Iris pigment epithelial cell (primary cell): Measurements from ENCODE around the gene ZFAND3.
"Not testable (repeated sequence)": the region's sequence is repeated elsewhere in the genome, so short reads cannot be mapped to it uniquely, and the experiment has no call there.

ENCODE experiments used
- DNase-seq: peaks from one replicate; pipeline ENCODE4 v3.0.0-alpha.2; 2011; ENCODE audit warnings: low read depth

ZFAND3 gene

GRCh38 chr6:37972994-37973757 is 153.6 kb downstream of the ZFAND3 start:
- no peak for DNase-seq

GRCh38 chr6:37974381-37974780 is 154.9 kb downstream of the ZFAND3 start:
- DNase-seq, result no peak

GRCh38 chr6:37974943-37975342 is 155.4 kb downstream of the ZFAND3 start:
- no peak for DNase-seq

GRCh38 chr6:37977715-37978114 is 158.2 kb downstream of the ZFAND3 start:
- no peak for DNase-seq

GRCh38 chr6:37979392-37980221 is 160.1 kb downstream of the ZFAND3 start:
- no peak for DNase-seq

GRCh38 chr6:37980222-37980595 is 160.7 kb downstream of the ZFAND3 start:
- DNase-seq, result no peak

GRCh38 chr6:37981626-37982025 is 162.1 kb downstream of the ZFAND3 start:
- no peak for DNase-seq

- DNase-seq, result no peak
These were observed 162.8 kb downstream of the ZFAND3 start for GRCh38 chr6:37982317-37982716.

- DNase-seq, result no peak
These were observed 164.4 kb downstream of the ZFAND3 start for GRCh38 chr6:37983720-37984501.

GRCh38 chr6:37984578-37984977 is 165.1 kb downstream of the ZFAND3 start:
- DNase-seq, result no peak

- no peak for DNase-seq
These were observed 165.8 kb downstream of the ZFAND3 start for GRCh38 chr6:37985355-37985754.

GRCh38 chr6:37987018-37987417 is 167.5 kb downstream of the ZFAND3 start:
- DNase-seq, result peak; percentile 73

GRCh38 chr6:37987559-37987958 is 168.0 kb downstream of the ZFAND3 start:
- no peak for DNase-seq

GRCh38 chr6:37988127-37988526 is 168.6 kb downstream of the ZFAND3 start:
- peak; percentile 76 for DNase-seq

GRCh38 chr6:37988696-37989095 is 169.2 kb downstream of the ZFAND3 start:
- DNase-seq, result no peak

- DNase-seq, result peak; percentile 87
These were observed 171.4 kb downstream of the ZFAND3 start for GRCh38 chr6:37990762-37991525.

GRCh38 chr6:37992749-37993148 is 173.2 kb downstream of the ZFAND3 start:
- DNase-seq, result no peak

GRCh38 chr6:37993194-37993593 is 173.7 kb downstream of the ZFAND3 start:
- DNase-seq, result not testable (repeated sequence)

GRCh38 chr6:37993596-37993995 is 174.1 kb downstream of the ZFAND3 start:
- DNase-seq, result no peak

GRCh38 chr6:37994223-37994622 is 174.7 kb downstream of the ZFAND3 start:
- peak; percentile 56 for DNase-seq

GRCh38 chr6:37998366-37998765 is 178.8 kb downstream of the ZFAND3 start:
- no peak for DNase-seq

- no peak for DNase-seq
These were observed 181.9 kb downstream of the ZFAND3 start for GRCh38 chr6:38001386-38001785.
